SKM-1 treated with dmso at 0.1 percent for 144 hours (cell line): ENCODE data around the gene AGAP4.
"Not testable (repeated sequence)": the region's sequence is repeated elsewhere in the genome, so short reads cannot be mapped to it uniquely, and the experiment has no call there.

Experiments used
- DNase-seq: peaks from one replicate; lab custom pipeline; 2025; ENCODE audit not compliant: unreplicated experiment; lab: John Stamatoyannopoulos, UW

The AGAP4 gene

GRCh38 chr10:45847400-45847799 lies at the start of gene AGAP4:
Gene AGAP4 (minus strand): TSS chr10:45847500. CDS start chr10:45847347, 153 bp downstream.
- DNase-seq, result not testable (repeated sequence)

- not testable (repeated sequence) for DNase-seq
Observed at GRCh38 chr10:45890721-45891120, 43.4 kb upstream of the AGAP4 start.

GRCh38 chr10:45889539-45890230 lies 42.4 kb upstream of the AGAP4 start:
- DNase-seq, result not testable (repeated sequence)

GRCh38 chr10:45882880-45883279 lies 35.6 kb upstream of the AGAP4 start:
- DNase-seq, result not testable (repeated sequence)

GRCh38 chr10:45865404-45865803 lies 18.1 kb upstream of the AGAP4 start:
- DNase-seq, result not testable (repeated sequence)

- not testable (repeated sequence) for DNase-seq
Observed at GRCh38 chr10:45864264-45864663, 17.0 kb upstream of the AGAP4 start.

- DNase-seq, result not testable (repeated sequence)
Observed at GRCh38 chr10:45863632-45864031, 16.3 kb upstream of the AGAP4 start.

- not testable (repeated sequence) for DNase-seq
Observed at GRCh38 chr10:45857931-45858330, 10.6 kb upstream of the AGAP4 start.

- DNase-seq, result not testable (repeated sequence)
Observed at GRCh38 chr10:45848467-45848866, 1.2 kb upstream of the AGAP4 start.

GRCh38 chr10:45822918-45823317 lies 24.4 kb downstream of the AGAP4 start:
- DNase-seq, result not testable (repeated sequence)

- DNase-seq, result not testable (repeated sequence)
Observed at GRCh38 chr10:45820107-45820830, 27.0 kb downstream of the AGAP4 start.

GRCh38 chr10:45819552-45819951 lies 27.7 kb downstream of the AGAP4 start:
- DNase-seq, result no peak

- no peak for DNase-seq
Observed at GRCh38 chr10:45817912-45818311, 29.4 kb downstream of the AGAP4 start.

GRCh38 chr10:45817130-45817859 lies 30.0 kb downstream of the AGAP4 start:
- DNase-seq, result no peak

GRCh38 chr10:45814146-45814545 lies 33.2 kb downstream of the AGAP4 start:
- DNase-seq, result not testable (repeated sequence)

- DNase-seq, result not testable (repeated sequence)
Observed at GRCh38 chr10:45812959-45813358, 34.3 kb downstream of the AGAP4 start.

- no peak for DNase-seq
Observed at GRCh38 chr10:45811075-45811474, 36.2 kb downstream of the AGAP4 start.

- no peak for DNase-seq
Observed at GRCh38 chr10:45809837-45810236, 37.5 kb downstream of the AGAP4 start.

GRCh38 chr10:45804996-45805395 lies 42.3 kb downstream of the AGAP4 start:
- DNase-seq, result not testable (repeated sequence)

- not testable (repeated sequence) for DNase-seq
Observed at GRCh38 chr10:45803060-45804010, 44.0 kb downstream of the AGAP4 start.
